SK-N-SH treated with all-trans-retinoic acid at 6 μM for 48 hours (cell line): ENCODE measurements around the gene TRAF7.

Experiments
- ATAC-seq: fragments of 200-7000 bp; cut with Tn5 transposase; 3 replicates; pipeline ENCODE4 v1.9.1; 2020; ENCODE audit warnings: mild to moderate bottlenecking, moderate library complexity
- ARNTL ChIP-seq: fragments of 450-650 bp; formaldehyde crosslinking; IDR thresholded peaks from 2 replicates; pipeline ENCODE4 v1.5.0; 2020; ENCODE audit warnings: low read depth, mild to moderate bottlenecking, moderate library complexity, borderline replicate concordance
- BACH2 ChIP-seq: fragments of 250-450 bp; sonication (Bioruptor Pico); IDR thresholded peaks from 2 replicates; pipeline ENCODE4 v1.9.0; 2021; ENCODE audit warnings: mild to moderate bottlenecking, borderline replicate concordance
- CSDC2 ChIP-seq: fragments of 250-450 bp; sonication (Bioruptor Pico); IDR thresholded peaks from 2 replicates; pipeline ENCODE4 v1.5.0; 2020; ENCODE audit warnings: mild to moderate bottlenecking, moderate library complexity
- ESRRG ChIP-seq: fragments of 250-450 bp; sonication (Bioruptor Pico); IDR thresholded peaks from 2 replicates; pipeline ENCODE4 v1.6.1; 2021; ENCODE audit warnings: mild to moderate bottlenecking
- GLIS3 ChIP-seq: fragments of 250-450 bp; sonication (Bioruptor Pico); IDR thresholded peaks from 2 replicates; pipeline ENCODE4 v1.5.0; 2020; ENCODE audit warnings: mild to moderate bottlenecking, moderate library complexity
- ISL1 ChIP-seq: fragments of 250-450 bp; sonication (Bioruptor Pico); IDR thresholded peaks from 2 replicates; pipeline ENCODE4 v2.1.2; 2022; ENCODE audit warnings: mild to moderate bottlenecking, moderate library complexity
- OSR1 ChIP-seq: fragments of 250-450 bp; sonication (Bioruptor Pico); IDR thresholded peaks from 2 replicates; pipeline ENCODE4 v1.8.0; 2022; ENCODE audit warnings: moderate library complexity, mild to moderate bottlenecking, inconsistent platforms
- POU6F1 ChIP-seq: fragments of 250-450 bp; sonication (Bioruptor Pico); IDR thresholded peaks from 2 replicates; pipeline ENCODE4 v1.8.0; 2021; ENCODE audit warnings: low read depth, mild to moderate bottlenecking, moderate library complexity, borderline replicate concordance
- PPARA ChIP-seq: fragments of 250-450 bp; sonication (Bioruptor Pico); IDR thresholded peaks from 2 replicates; pipeline ENCODE4 v1.5.0; 2020; ENCODE audit warnings: mild to moderate bottlenecking, borderline replicate concordance
- RARB ChIP-seq: fragments of 250-450 bp; sonication (Bioruptor Pico); IDR thresholded peaks from 2 replicates; pipeline ENCODE4 v1.8.0; 2021; ENCODE audit warnings: mild to moderate bottlenecking, moderate library complexity
- SNAI2 ChIP-seq: fragments of 250-450 bp; sonication (Bioruptor Pico); IDR thresholded peaks from 2 replicates; pipeline ENCODE4 v1.5.0; 2020; ENCODE audit warnings: mild to moderate bottlenecking, moderate library complexity
- TCF4 ChIP-seq: fragments of 250-450 bp; sonication (Bioruptor Pico); IDR thresholded peaks from 2 replicates; pipeline ENCODE4 v1.8.0; 2021; ENCODE audit warnings: mild to moderate bottlenecking, moderate library complexity, borderline replicate concordance
- TOX ChIP-seq: fragments of 250-450 bp; sonication (Bioruptor Pico); IDR thresholded peaks from 2 replicates; pipeline ENCODE4 v1.8.0; 2021; ENCODE audit warnings: mild to moderate bottlenecking, moderate library complexity, borderline replicate concordance
- TSHZ2 ChIP-seq: fragments of 250-450 bp; sonication (Bioruptor Pico); IDR thresholded peaks from 2 replicates; pipeline ENCODE4 v1.5.0; 2020; ENCODE audit warnings: mild to moderate bottlenecking, moderate library complexity
- ZC3H10 ChIP-seq: fragments of 250-450 bp; sonication (Bioruptor Pico); IDR thresholded peaks from 2 replicates; pipeline ENCODE4 v1.5.1; 2021; ENCODE audit warnings: mild to moderate bottlenecking, moderate library complexity
- ZFP3 ChIP-seq: fragments of 250-450 bp; sonication (Bioruptor Pico); IDR thresholded peaks from 2 replicates; pipeline ENCODE4 v1.5.0; 2020; ENCODE audit warnings: mild to moderate bottlenecking, moderate library complexity
- ZFP30 ChIP-seq: fragments of 450-650 bp; formaldehyde crosslinking; IDR thresholded peaks from 2 replicates; pipeline ENCODE4 v1.5.0; 2022; ENCODE audit warnings: mild to moderate bottlenecking, moderate library complexity
- ZNF565 ChIP-seq: fragments of 450-650 bp; formaldehyde crosslinking; conservative IDR thresholded peaks from 2 replicates; pipeline ENCODE4 v1.5.0; 2020; ENCODE audit warnings: low read depth, mild to moderate bottlenecking, moderate library complexity
- ZNF70 ChIP-seq: fragments of 450-650 bp; formaldehyde crosslinking; IDR thresholded peaks from 2 replicates; pipeline ENCODE4 v1.5.0; 2020; ENCODE audit warnings: mild to moderate bottlenecking, moderate library complexity
- TF ChIP-seq, protein P1 (sequence below): fragments of 250-450 bp; sonication (Bioruptor Pico); IDR thresholded peaks from 2 replicates; pipeline ENCODE4 v1.8.0; 2020; ENCODE audit warnings: mild to moderate bottlenecking, moderate library complexity, borderline replicate concordance
- TF ChIP-seq, protein P2 (sequence below): fragments of 250-450 bp; sonication (Bioruptor Pico); IDR thresholded peaks from 2 replicates; pipeline ENCODE4 v1.5.1; 2021; ENCODE audit warnings: mild to moderate bottlenecking, moderate library complexity
- TF ChIP-seq, protein P3 (sequence below): fragments of 250-450 bp; sonication (Bioruptor Pico); IDR thresholded peaks from 2 replicates; pipeline ENCODE4 v1.5.1; 2020; ENCODE audit warnings: low read depth, mild to moderate bottlenecking, moderate library complexity

TRAF7 gene

GRCh38 chr16:2196981-2197511 is 41.5 kb downstream of the TRAF7 start:
- ATAC-seq = no peak

GRCh38 chr16:2197765-2198164 is 42.2 kb downstream of the TRAF7 start:
- no peak for TF ChIP-seq ZFP30 (CRISPR knock-in tag)
- no peak for TF ChIP-seq SNAI2 (CRISPR knock-in tag)
- no peak for TF ChIP-seq TOX (CRISPR knock-in tag)
- TF ChIP-seq, all 23 proteins: peak for 0
- no peak for ATAC-seq

More at GRCh38 chr16:2196981-2197511, 41.5 kb downstream of the TRAF7 start:
- no peak for TF ChIP-seq TSHZ2 (CRISPR knock-in tag)
- TF ChIP-seq ISL1 = no peak
- TF ChIP-seq, protein P1, sequence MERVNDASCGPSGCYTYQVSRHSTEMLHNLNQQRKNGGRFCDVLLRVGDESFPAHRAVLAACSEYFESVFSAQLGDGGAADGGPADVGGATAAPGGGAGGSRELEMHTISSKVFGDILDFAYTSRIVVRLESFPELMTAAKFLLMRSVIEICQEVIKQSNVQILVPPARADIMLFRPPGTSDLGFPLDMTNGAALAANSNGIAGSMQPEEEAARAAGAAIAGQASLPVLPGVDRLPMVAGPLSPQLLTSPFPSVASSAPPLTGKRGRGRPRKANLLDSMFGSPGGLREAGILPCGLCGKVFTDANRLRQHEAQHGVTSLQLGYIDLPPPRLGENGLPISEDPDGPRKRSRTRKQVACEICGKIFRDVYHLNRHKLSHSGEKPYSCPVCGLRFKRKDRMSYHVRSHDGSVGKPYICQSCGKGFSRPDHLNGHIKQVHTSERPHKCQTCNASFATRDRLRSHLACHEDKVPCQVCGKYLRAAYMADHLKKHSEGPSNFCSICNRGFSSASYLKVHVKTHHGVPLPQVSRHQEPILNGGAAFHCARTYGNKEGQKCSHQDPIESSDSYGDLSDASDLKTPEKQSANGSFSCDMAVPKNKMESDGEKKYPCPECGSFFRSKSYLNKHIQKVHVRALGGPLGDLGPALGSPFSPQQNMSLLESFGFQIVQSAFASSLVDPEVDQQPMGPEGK = no peak
- TF ChIP-seq ZFP30 (CRISPR knock-in tag) = no peak
- TF ChIP-seq ZC3H10 (CRISPR knock-in tag) = no peak
- no peak for TF ChIP-seq OSR1
- no peak for TF ChIP-seq ZNF565 (CRISPR knock-in tag)
- TF ChIP-seq ESRRG (CRISPR knock-in tag) = no peak
- no peak for TF ChIP-seq CSDC2 (CRISPR knock-in tag)
- TF ChIP-seq ARNTL (CRISPR knock-in tag) = no peak
- TF ChIP-seq ZNF70 (CRISPR knock-in tag) = no peak
- no peak for TF ChIP-seq BACH2
- TF ChIP-seq PPARA = no peak
- TF ChIP-seq GLIS3 (CRISPR knock-in tag) = no peak
- no peak for TF ChIP-seq TOX (CRISPR knock-in tag)
- no peak for TF ChIP-seq TCF4 (CRISPR knock-in tag)
- no peak for TF ChIP-seq POU6F1 (CRISPR knock-in tag)
- TF ChIP-seq, protein P2, sequence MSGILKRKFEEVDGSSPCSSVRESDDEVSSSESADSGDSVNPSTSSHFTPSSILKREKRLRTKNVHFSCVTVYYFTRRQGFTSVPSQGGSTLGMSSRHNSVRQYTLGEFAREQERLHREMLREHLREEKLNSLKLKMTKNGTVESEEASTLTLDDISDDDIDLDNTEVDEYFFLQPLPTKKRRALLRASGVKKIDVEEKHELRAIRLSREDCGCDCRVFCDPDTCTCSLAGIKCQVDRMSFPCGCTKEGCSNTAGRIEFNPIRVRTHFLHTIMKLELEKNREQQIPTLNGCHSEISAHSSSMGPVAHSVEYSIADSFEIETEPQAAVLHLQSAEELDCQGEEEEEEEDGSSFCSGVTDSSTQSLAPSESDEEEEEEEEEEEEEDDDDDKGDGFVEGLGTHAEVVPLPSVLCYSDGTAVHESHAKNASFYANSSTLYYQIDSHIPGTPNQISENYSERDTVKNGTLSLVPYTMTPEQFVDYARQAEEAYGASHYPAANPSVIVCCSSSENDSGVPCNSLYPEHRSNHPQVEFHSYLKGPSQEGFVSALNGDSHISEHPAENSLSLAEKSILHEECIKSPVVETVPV (CRISPR knock-in tag) = no peak
- TF ChIP-seq SNAI2 (CRISPR knock-in tag) = no peak
- TF ChIP-seq RARB (CRISPR knock-in tag) = no peak

DNA sequence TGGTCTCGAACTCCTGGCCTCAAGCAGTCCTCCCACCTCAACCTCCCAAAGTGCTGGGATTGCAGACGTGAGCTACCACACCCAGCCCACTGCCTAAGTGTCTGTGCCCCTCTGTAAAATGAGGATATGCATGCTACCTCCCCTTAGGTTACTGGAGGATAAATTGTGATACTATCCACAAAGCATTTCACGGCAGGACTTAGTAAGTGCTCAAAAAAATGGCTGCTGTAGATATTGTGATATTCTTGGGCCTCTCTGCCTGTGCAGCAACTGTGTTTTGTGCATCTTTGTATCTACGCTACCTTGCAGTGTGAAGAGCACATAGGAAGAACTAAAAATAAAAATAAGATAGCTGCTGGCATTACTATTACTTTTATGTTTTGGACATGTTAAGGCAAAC is 42.7 kb downstream of the TRAF7 start:
- no peak for TF ChIP-seq RARB (CRISPR knock-in tag)
- TF ChIP-seq BACH2 = no peak
- TF ChIP-seq ZFP30 (CRISPR knock-in tag) = no peak
- TF ChIP-seq POU6F1 (CRISPR knock-in tag) = no peak
- TF ChIP-seq, protein P3, sequence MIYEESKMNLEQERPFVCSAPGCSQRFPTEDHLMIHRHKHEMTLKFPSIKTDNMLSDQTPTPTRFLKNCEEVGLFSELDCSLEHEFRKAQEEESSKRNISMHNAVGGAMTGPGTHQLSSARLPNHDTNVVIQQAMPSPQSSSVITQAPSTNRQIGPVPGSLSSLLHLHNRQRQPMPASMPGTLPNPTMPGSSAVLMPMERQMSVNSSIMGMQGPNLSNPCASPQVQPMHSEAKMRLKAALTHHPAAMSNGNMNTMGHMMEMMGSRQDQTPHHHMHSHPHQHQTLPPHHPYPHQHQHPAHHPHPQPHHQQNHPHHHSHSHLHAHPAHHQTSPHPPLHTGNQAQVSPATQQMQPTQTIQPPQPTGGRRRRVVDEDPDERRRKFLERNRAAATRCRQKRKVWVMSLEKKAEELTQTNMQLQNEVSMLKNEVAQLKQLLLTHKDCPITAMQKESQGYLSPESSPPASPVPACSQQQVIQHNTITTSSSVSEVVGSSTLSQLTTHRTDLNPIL (CRISPR knock-in tag) = no peak
- TF ChIP-seq PPARA = no peak
- TF ChIP-seq TOX (CRISPR knock-in tag) = no peak
- TF ChIP-seq ZFP3 (CRISPR knock-in tag) = no peak
- no peak for TF ChIP-seq GLIS3 (CRISPR knock-in tag)
- no peak for TF ChIP-seq ZNF70 (CRISPR knock-in tag)
- TF ChIP-seq TCF4 (CRISPR knock-in tag) = no peak
- no peak for TF ChIP-seq ARNTL (CRISPR knock-in tag)
- TF ChIP-seq, protein P1 = no peak
- no peak for TF ChIP-seq SNAI2 (CRISPR knock-in tag)
- TF ChIP-seq, protein P2 (CRISPR knock-in tag) = no peak
- no peak for TF ChIP-seq ESRRG (CRISPR knock-in tag)
- TF ChIP-seq CSDC2 (CRISPR knock-in tag) = no peak
- no peak for ATAC-seq
